Measurements from ENCODE around the gene NOX4.

DNA sequence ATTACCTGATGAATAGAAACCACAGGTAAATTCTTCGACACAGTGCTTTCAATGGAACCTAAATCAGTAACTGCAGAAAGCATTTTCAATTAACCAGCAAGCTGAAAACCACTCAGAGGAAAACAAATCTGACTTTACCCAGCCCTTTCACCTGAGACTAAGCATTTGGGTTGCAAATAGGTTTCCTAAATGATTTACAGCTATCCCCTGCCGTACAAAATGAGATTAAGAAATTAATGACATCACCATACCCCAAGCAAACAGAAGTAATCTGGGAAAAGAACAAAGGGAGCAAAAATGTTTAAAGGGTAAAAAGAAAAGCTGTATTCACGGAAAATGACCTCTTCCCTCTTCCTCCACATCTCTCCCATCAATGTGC lies 584 bp downstream of the NOX4 start:
- TF ChIP-seq, protein P1, sequence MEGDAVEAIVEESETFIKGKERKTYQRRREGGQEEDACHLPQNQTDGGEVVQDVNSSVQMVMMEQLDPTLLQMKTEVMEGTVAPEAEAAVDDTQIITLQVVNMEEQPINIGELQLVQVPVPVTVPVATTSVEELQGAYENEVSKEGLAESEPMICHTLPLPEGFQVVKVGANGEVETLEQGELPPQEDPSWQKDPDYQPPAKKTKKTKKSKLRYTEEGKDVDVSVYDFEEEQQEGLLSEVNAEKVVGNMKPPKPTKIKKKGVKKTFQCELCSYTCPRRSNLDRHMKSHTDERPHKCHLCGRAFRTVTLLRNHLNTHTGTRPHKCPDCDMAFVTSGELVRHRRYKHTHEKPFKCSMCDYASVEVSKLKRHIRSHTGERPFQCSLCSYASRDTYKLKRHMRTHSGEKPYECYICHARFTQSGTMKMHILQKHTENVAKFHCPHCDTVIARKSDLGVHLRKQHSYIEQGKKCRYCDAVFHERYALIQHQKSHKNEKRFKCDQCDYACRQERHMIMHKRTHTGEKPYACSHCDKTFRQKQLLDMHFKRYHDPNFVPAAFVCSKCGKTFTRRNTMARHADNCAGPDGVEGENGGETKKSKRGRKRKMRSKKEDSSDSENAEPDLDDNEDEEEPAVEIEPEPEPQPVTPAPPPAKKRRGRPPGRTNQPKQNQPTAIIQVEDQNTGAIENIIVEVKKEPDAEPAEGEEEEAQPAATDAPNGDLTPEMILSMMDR (IDR thresholded peaks at IDR 0.05): no peak
- TF ChIP-seq POLR2A (IDR thresholded peaks at IDR 0.05) (no peak), EP300 (IDR thresholded peaks at IDR 0.05) (no peak)
